ENCODE results near the gene TRAF1.

The TRAF1 gene

GRCh38 chr9:120944434-120944843 is 17.8 kb upstream of the TRAF1 start:
- no peak for TF ChIP-seq CTCF (conservative IDR thresholded peaks at IDR 0.05; ENCODE audit: low read depth)
- H3K27ac ChIP-seq, result no peak overlapping the region
- CTCF ChIA-PET, result no interaction called here
- DNase-seq (ENCODE audit: low spot score), result no peak
- POLR2A ChIA-PET (ENCODE audit: low non-redundant PET), result no interaction called here

- POLR2A ChIA-PET (ENCODE audit: low non-redundant PET), result no interaction called here
- peak overlapping the region; percentile 73 for H3K27ac ChIP-seq
These were observed 15.8 kb upstream of the TRAF1 start for GRCh38 chr9:120942186-120943001.

GRCh38 chr9:120941046-120941770 is 14.6 kb upstream of the TRAF1 start:
- ChIA-PET POLR2A (ENCODE audit: low non-redundant PET) (no interaction called here), CTCF (interaction anchor here (0.6 to 0.7 kb wide), 2 partner anchors 73 to 167 kb away, joined by 3 to 5 read pairs; no protein-coding TSS in a partner anchor)
- TF ChIP-seq CTCF (conservative IDR thresholded peaks at IDR 0.05; ENCODE audit: low read depth), result no peak
- peak; percentile 75 for DNase-seq (ENCODE audit: low spot score)
- peak overlapping the region; percentile 70 for H3K27ac ChIP-seq

More at GRCh38 chr9:120942186-120943001, 15.8 kb upstream of the TRAF1 start:
- TF ChIP-seq CTCF (conservative IDR thresholded peaks at IDR 0.05; ENCODE audit: low read depth), result no peak
- CTCF ChIA-PET, result interaction anchor here (0.7 to 0.9 kb wide), 3 partner anchors 22 to 185 kb away, joined by 3 read pairs; no protein-coding TSS in a partner anchor
- DNase-seq (ENCODE audit: low spot score), result no peak

GRCh38 chr9:120940573-120940972 is 14.0 kb upstream of the TRAF1 start:
- ChIA-PET POLR2A (ENCODE audit: low non-redundant PET) (no interaction called here), CTCF (interaction anchor here (0.6 kb wide), 1 partner anchor 166 kb away, joined by 5 read pairs; no protein-coding TSS in a partner anchor)
- no peak for TF ChIP-seq CTCF (conservative IDR thresholded peaks at IDR 0.05; ENCODE audit: low read depth)
- no peak for DNase-seq (ENCODE audit: low spot score)
- H3K27ac ChIP-seq, result peak overlapping the region; percentile 69

- H3K27ac ChIP-seq, result no peak overlapping the region
- no peak for TF ChIP-seq CTCF (conservative IDR thresholded peaks at IDR 0.05; ENCODE audit: low read depth)
- ChIA-PET CTCF (interaction anchor here (1.0 kb wide), 1 partner anchor 183 kb away, joined by 4 read pairs; no protein-coding TSS in a partner anchor), POLR2A (ENCODE audit: low non-redundant PET) (no interaction called here)
- no peak for DNase-seq (ENCODE audit: low spot score)
These were observed 12.3 kb upstream of the TRAF1 start for GRCh38 chr9:120938851-120939250.

GRCh38 chr9:120937596-120937995 is 11.0 kb upstream of the TRAF1 start:
- no peak for TF ChIP-seq CTCF (conservative IDR thresholded peaks at IDR 0.05; ENCODE audit: low read depth)
- ChIA-PET CTCF (interaction anchor here (0.7 to 1.6 kb wide), 4 partner anchors 42 to 772 kb away, joined by 3 to 4 read pairs (median 3); partner anchors contain the start of gene PHF19), POLR2A (ENCODE audit: low non-redundant PET) (no interaction called here)
- peak overlapping the region; percentile 99 for H3K27ac ChIP-seq
- no peak for DNase-seq (ENCODE audit: low spot score)
